Peyer's patch (tissue), 4 donors: ENCODE results near the gene ICA1. TPM values are rescaled to one million over a fixed set of nuclear protein-coding genes. Genes with fewer than 3 reads are reported as not detected.

ENCODE experiments used
- DNase-seq, 3 donors: peaks; one replicate each; pipeline ENCODE4 v3.0.0-alpha.2; 2017 to 2019
- H3K27ac ChIP-seq, 4 donors: fragments of 200-600 bp; sonication (generic); one replicate each; pipeline ENCODE4 v1.5.1; 2016 to 2019
- H3K27me3 ChIP-seq, 2 donors: fragments of 200-600 bp; sonication (generic); one replicate each; pipeline ENCODE4 v1.5.1; 2019
- H3K36me3 ChIP-seq, 3 donors: fragments of 200-600 bp; sonication (generic); one replicate each; pipeline ENCODE4 v1.5.1; 2016 to 2019
- H3K4me1 ChIP-seq, 4 donors: fragments of 200-600 bp; sonication (generic); one replicate each; pipeline ENCODE4 v1.5.1; 2016 to 2019
- H3K4me3 ChIP-seq, 4 donors: fragments of 200-600 bp; sonication (generic); 1 replicate in 3 of 4; 2 replicates in 1 of 4; pipeline ENCODE4 v1.5.1; 2016 to 2019; ENCODE audit warnings: mild to moderate bottlenecking in 1 of 4
- H3K9me3 ChIP-seq, 4 donors: fragments of 200-600 bp; sonication (generic); one replicate each; pipeline ENCODE4 v1.5.1; 2016 to 2019; ENCODE audit warnings: mild to moderate bottlenecking in 1 of 4
- CTCF ChIP-seq, 6 experiments: fragments of 450-650 bp in 4 of 6; fragments of 200-600 bp in 2 of 6; sonication (generic) in 1 of 6; IDR thresholded peaks; one replicate each; pipeline ENCODE4 v1.5.1; 2017 to 2019; ENCODE audit warnings: antibody characterized with exemption in 6 of 6, mild to moderate bottlenecking in 3 of 6, moderate library complexity in 1 of 6
- POLR2A ChIP-seq, 2 donors: fragments of 450-650 bp; IDR thresholded peaks; one replicate each; pipeline ENCODE4 v1.5.1; 2017; ENCODE audit warnings: antibody characterized with exemption in 2 of 2, mild to moderate bottlenecking in 2 of 2, moderate library complexity in 2 of 2
- total RNA-seq, 4 donors: library from RNA; depleted of rRNA; stranded (reverse); fragments of >200 nt; gene quantifications; one replicate each; pipeline ENCODE4 v1.1.0, GENCODE V29; 2016

The ICA1 gene
- total RNA-seq, 4 donors from 2014 or later: 37.0 to 79.9 (median 52.4) TPM

- no peak for DNase-seq
- no peaks in the 10 kb centered on the region for H3K27me3 ChIP-seq
- no peak overlapping the region for H3K27ac ChIP-seq
- peaks cover 0 to 10% (median 0%) of the 10 kb centered on the region in 4 donors for H3K4me1 ChIP-seq
- TF ChIP-seq CTCF (IDR thresholded peaks at IDR 0.05): no peak
- no peak for TF ChIP-seq POLR2A (IDR thresholded peaks at IDR 0.05)
- no peaks in the 10 kb centered on the region for H3K36me3 ChIP-seq
- no peaks in the 10 kb centered on the region for H3K9me3 ChIP-seq
- no peak overlapping the region for H3K4me3 ChIP-seq
Measured at GRCh38 chr7:8136051-8136730, 125.8 kb downstream of the ICA1 start.

DNA sequence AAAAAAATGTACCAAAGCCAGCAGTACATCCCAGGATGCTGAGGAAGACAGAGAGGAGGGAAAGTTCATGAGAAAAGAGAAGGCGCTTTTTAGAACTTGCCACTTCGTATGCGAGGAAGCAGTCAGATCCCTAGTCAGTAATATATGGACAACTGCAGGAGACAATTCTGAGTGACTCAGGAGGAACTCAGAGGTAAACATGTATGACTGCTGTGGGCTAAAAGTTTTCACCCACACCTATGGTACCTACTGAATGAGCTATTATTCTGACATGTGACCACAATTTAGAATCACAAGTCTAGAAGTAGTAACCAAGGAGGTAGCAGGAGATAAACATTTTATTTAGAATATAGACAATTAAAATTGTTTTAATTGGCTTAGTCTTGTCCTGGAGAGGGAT is 126.5 kb downstream of the ICA1 start:
- Histone ChIP-seq H3K27ac (peak overlapping the region in 1 of 4 donors; percentile 67), H3K4me3 (no peak overlapping the region), H3K4me1 (peaks cover 0 to 10% (median 0%) of the 10 kb centered on the region in 4 donors), H3K27me3 (no peaks in the 10 kb centered on the region), H3K36me3 (no peaks in the 10 kb centered on the region), H3K9me3 (no peaks in the 10 kb centered on the region)
- no peak for DNase-seq
- TF ChIP-seq CTCF (IDR thresholded peaks at IDR 0.05) (no peak), POLR2A (IDR thresholded peaks at IDR 0.05) (no peak)

- Histone ChIP-seq H3K4me1 (peaks cover 0 to 10% (median 0%) of the 10 kb centered on the region in 4 donors), H3K36me3 (no peaks in the 10 kb centered on the region), H3K27me3 (no peaks in the 10 kb centered on the region), H3K27ac (peak overlapping the region; percentile 41 to 67 (median 48)), H3K9me3 (no peaks in the 10 kb centered on the region), H3K4me3 (no peak overlapping the region)
- no peak for TF ChIP-seq CTCF (IDR thresholded peaks at IDR 0.05)
- no peak for TF ChIP-seq POLR2A (IDR thresholded peaks at IDR 0.05)
- no peak for DNase-seq
Measured at GRCh38 chr7:8134089-8134733, 127.8 kb downstream of the ICA1 start.

DNA sequence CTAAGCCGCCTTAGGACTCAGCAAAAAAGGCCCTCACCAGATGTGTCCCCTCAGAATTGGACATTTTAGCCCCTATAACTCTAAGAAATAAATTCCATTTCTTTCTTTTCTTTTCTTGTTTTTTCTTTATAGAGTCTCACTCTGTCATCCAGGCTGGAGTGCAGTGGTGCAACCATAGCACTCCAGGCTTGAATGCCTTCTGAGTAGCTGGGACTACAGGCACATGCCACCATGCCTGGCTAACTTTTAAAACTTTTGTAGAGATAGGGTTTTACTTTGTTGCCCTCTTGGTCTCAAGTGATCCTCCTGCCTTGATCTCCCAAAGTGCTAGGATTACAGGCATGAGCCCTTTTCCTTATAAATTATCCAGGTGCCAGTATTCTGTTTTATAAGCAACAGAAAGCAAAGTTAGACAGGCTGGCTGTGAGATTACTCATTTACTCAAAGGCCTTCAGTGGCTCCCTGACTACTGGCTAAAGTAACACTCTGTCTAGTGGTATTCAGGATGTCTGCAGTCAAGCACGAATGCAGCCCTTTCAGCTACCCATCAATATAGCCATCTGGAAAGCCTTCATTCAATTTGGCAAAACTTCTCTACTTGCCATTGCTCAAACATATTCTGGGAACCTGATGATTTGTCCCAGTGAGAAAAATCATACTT is 128.6 kb downstream of the ICA1 start:
- Histone ChIP-seq H3K9me3 (no peaks in the 10 kb centered on the region), H3K36me3 (no peaks in the 10 kb centered on the region), H3K4me1 (peaks cover 0 to 10% (median 0%) of the 10 kb centered on the region in 4 donors), H3K27ac (peak overlapping the region; percentile 41 to 67 (median 54)), H3K4me3 (no peak overlapping the region), H3K27me3 (no peaks in the 10 kb centered on the region)
- no peak for DNase-seq
- TF ChIP-seq POLR2A (IDR thresholded peaks at IDR 0.05): no peak
- no peak for TF ChIP-seq CTCF (IDR thresholded peaks at IDR 0.05)

GRCh38 chr7:8131694-8132605 is 130.0 kb downstream of the ICA1 start:
- no peak for TF ChIP-seq POLR2A (IDR thresholded peaks at IDR 0.05)
- TF ChIP-seq CTCF (IDR thresholded peaks at IDR 0.05): no peak
- Histone ChIP-seq H3K4me3 (no peak overlapping the region), H3K27ac (peak overlapping the region; percentile 46 to 67 (median 56)), H3K9me3 (no peaks in the 10 kb centered on the region), H3K27me3 (no peaks in the 10 kb centered on the region), H3K36me3 (no peaks in the 10 kb centered on the region), H3K4me1 (peaks cover 0 to 10% (median 0%) of the 10 kb centered on the region in 4 donors)
- DNase-seq: peak in 1 of 3 donors; percentile 63
